Suprapubic skin (tissue), 4 donors: ENCODE measurements around the gene IQSEC1.

Experiments
- POLR2A ChIP-seq, 2 donors: fragments of 450-650 bp; IDR thresholded peaks; one replicate each; pipeline ENCODE4 v1.6.1; 2017; ENCODE audit warnings: antibody characterized with exemption in 2 of 2, mild to moderate bottlenecking in 2 of 2, moderate library complexity in 2 of 2
- POLR2AphosphoS5 ChIP-seq, 3 donors: sonication (generic); formaldehyde crosslinking; IDR thresholded peaks; one replicate each; pipeline ENCODE4 v1.6.1; 2017; ENCODE audit warnings: antibody characterized with exemption in 3 of 3
- TF ChIP-seq, protein P1 (sequence below), 2 donors: fragments of 200-600 bp in 1 of 2; fragments of 450-650 bp in 1 of 2; sonication (generic) in 1 of 2; IDR thresholded peaks; one replicate each; pipeline ENCODE4 v1.5.1; 2016 to 2019; ENCODE audit warnings: antibody characterized with exemption in 2 of 2, mild to moderate bottlenecking in 1 of 2, moderate library complexity in 1 of 2

DNA sequence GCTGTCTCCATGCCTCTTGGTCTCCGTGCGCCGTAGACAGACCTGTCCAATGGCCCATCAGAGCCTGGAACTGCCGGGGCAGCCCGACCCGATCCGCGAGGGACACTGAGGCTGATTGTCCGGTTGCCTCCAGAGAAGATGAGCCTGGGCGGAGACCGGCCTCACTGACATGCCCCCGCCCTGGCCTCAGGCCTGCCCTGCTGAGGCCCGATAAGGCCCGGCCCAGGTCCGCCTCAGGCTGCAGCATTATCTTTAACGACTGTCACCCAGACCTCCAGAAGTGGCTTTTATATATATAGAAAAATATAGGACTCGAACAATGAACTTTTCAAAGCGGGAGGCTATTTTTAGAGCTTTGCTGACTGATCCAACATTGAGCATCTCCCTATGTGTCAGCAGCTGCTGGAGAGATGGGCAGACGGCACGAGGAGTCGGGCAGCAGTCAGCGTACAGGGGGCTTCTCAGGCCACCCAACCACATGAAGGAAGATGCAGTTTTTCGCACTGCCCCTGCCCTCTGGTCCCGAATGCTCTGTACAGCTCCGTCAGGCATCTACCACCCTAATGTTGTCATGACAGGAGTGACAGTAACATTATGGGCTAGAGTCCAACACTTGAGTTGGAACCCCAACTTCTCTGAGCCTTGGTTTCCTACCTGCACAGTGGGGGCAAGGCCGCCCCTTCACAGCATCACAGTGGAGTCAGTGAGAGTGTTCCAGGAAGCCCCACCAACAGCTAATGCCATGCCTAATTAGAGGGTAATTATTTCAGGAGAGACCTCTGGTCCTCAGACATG lies 119.8 kb downstream of the IQSEC1 start:
- TF ChIP-seq, protein P1, sequence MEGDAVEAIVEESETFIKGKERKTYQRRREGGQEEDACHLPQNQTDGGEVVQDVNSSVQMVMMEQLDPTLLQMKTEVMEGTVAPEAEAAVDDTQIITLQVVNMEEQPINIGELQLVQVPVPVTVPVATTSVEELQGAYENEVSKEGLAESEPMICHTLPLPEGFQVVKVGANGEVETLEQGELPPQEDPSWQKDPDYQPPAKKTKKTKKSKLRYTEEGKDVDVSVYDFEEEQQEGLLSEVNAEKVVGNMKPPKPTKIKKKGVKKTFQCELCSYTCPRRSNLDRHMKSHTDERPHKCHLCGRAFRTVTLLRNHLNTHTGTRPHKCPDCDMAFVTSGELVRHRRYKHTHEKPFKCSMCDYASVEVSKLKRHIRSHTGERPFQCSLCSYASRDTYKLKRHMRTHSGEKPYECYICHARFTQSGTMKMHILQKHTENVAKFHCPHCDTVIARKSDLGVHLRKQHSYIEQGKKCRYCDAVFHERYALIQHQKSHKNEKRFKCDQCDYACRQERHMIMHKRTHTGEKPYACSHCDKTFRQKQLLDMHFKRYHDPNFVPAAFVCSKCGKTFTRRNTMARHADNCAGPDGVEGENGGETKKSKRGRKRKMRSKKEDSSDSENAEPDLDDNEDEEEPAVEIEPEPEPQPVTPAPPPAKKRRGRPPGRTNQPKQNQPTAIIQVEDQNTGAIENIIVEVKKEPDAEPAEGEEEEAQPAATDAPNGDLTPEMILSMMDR (IDR thresholded peaks at IDR 0.05) = no peak
- no peak for TF ChIP-seq POLR2A (IDR thresholded peaks at IDR 0.05)
- no peak for TF ChIP-seq POLR2AphosphoS5 (IDR thresholded peaks at IDR 0.05)
